ENCODE data around the gene PRSS27.
A peak's percentile ranks its signal among the peaks of the same experiment; 100 is the strongest.
"Not testable (repeated sequence)": the region's sequence is repeated elsewhere in the genome, so short reads cannot be mapped to it uniquely, and the experiment has no call there.

Gene PRSS27

DNA sequence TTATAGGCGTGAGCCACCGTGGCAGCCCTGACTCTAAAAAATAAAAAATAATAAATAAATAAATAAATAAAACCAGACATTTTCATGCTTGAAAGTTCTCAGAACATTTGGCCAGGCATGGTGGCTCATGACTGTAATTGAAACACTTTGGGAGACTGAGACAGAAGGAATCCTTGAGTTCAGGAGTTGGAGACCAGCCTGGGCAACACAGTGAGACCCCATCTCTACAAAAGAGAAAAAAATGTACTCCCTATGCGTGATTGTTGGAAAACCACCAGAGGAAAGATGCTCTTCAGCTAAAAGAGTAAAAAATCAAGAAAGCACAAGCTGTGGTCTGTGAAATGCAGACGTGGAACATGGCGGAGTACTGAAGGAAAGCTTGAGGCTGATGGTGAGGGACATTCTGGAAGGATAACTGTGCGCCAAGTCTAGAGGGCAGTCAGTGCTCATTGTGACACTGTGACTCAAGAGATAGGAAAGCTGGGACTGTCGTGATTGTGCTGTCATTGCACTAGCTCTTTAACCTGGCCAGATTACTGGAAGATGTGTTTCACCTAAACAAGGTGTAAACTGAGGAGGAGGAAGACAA is 4.2 kb upstream of the PRSS27 start:
- no peak for DNase-seq

DNA sequence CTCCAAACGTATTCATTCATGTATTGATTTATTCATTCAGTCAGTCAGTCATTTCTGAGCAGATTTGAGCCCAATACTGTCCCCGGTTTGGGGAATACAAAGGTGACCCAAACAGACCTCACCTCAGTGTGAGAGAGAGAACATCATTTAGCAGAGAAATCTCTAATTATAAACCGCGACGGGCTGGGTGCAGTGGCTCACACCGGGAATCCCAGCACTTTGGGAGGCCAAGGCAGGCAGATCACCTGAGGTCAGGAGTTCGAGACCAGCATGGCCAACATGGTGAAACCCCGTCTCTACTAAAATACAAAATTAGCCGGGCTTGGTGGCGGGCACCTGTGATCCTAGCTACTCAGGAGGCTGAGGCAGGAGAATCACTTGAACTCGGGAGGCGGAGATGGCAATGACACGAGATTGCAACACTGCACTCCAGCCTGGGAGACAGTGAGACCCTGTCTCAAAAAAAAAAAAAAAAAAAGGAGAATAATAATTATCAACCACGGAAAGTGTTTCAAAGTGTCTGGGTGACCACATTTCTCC is 1.7 kb upstream of the PRSS27 start:
- not testable (repeated sequence) for DNase-seq

DNA sequence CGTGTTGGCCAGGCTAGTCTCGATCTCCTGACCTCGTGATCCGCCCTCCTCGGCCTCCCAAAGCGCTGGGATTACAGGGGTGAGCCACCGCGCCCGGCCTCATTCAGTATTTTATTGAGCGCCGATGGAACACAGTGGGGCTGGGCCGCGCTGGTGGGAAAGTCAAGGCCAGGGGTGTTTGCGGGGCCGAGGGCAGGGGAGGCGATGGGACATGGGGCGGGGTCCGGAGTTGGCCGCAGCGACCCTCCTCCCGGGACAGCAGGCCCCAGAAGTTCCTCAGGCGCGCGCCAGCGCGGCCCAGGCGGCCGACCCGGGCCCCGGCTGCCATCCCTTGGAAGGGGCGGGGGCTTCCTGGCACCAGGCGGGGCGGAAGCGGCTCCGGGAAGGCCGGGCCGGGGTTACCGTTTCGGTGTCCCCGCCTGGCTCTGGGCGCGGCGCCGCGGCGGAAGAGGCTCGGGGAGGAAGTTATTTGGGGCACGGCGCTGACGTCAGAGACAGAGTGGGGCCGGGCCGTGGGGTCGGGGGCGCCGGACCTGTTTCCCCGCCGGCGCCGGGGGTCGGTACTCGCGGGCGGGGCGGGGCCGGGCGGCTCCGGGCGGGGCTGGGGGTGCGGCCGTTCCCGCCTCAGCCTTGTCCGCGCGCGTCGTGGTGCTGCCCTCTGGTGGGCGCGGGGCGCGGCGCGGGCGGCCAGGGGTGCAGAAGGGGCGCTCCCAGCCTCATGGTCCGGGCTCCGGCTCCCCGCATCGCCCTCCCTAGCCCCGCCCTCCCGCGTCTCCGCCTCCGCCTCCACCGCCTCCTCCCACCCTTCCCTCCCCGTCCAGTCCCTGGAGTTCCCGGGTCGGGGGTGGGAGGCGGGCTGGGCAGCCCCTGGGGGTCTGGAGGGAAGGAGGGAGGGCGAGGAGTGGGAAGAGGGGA is 952 bp upstream of the PRSS27 start:
- DNase-seq: peak; percentile 83 to 85

DNA sequence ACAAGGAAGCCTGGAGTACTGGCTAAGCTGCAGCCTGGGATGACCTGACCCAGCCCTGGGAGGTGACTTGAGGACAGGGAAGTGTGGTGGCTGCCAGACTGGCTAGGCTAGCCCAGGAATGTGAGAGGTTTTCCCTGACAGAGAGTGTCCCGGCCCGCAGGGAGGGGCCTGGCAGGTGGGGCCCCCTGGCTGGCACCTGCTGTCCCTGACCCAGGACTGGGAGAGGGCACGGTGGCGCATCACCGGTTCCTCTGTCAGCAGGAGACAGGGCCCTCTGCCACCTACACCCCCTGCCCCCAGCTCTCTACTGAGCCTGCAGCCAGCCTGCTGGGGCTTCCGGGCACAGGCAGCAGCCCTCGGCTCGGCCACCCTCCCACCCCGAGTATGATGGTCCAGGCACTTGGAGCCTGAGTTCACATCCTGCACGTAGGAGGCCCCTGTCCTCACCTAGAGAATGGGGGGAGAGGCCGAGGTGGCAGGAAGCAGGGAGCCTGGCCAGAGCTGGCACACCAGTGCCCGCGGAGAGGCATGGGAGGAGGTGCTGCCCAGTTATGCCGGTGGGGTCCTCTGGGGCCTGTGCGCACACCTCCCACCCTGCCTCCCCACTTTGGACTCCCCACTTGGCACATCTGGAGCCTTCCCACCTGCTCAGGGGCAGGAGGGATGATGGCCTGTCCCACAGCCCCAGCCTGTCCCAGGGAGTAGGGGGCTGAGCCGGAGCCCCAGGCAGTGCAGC is 528 bp downstream of the PRSS27 start:
- DNase-seq: no peak

DNA sequence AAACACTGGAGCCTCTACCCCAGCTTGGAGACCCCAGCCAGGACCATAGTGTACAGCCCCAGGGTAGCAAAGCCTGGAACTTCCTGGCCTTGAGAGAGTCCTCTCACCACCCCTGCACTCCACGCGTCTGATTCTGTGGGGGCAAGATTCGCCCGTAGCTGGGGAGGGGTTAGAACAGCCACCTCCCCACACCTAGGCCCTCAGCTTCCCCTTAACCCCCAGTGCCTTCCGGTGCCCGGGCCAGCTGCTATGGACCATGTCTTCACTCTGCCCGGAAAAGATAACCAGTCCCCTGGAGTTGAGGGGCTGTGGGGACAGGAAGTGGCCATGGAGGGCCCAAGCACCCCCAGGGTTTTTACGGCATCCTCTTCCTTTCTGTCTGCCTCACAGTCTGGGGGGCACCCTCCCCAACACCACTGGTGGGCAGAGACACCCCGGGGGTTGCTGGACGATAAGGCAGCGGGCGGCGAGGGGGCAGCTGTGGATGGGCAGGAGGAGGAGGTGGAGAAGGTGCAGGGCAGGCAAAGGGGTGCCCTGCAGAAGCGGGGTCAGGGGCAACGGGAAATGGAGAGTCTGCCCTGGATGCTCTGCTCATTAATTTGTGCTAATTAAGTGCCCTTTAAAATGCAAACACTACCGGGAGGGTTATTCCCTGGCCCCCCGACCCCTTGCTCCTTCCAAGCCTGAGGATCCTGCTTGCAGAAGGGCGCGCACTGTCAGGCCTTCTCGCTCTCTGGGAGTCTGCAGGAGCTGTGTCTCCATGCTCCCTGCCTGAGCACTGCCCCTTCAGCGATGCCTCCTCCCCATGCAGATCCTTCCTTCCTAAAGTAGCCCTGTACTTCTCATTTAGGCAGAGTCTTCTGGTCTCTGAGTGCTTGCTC is 2.4 kb downstream of the PRSS27 start:
- DNase-seq: no peak

DNA sequence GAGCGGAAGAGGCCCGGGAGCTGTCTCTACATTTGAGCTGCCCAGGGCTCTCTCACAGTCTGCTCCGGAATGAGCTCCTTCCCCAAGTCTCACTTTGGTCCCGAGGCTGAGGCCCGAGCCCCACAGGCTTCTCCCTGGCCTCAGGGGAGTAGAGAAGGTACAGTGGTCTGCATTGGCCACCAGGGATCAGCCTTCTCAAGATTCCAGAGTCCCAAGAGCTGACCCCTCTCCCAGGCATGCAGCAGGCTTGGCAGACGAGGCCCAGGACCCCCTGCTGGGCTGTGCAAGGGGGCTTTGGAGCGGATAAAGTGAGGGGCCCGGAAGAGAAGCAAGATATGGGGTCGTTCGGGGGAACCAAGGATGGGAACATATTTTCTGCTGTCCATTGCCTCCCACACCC is 3.1 kb downstream of the PRSS27 start:
- DNase-seq: no peak

DNA sequence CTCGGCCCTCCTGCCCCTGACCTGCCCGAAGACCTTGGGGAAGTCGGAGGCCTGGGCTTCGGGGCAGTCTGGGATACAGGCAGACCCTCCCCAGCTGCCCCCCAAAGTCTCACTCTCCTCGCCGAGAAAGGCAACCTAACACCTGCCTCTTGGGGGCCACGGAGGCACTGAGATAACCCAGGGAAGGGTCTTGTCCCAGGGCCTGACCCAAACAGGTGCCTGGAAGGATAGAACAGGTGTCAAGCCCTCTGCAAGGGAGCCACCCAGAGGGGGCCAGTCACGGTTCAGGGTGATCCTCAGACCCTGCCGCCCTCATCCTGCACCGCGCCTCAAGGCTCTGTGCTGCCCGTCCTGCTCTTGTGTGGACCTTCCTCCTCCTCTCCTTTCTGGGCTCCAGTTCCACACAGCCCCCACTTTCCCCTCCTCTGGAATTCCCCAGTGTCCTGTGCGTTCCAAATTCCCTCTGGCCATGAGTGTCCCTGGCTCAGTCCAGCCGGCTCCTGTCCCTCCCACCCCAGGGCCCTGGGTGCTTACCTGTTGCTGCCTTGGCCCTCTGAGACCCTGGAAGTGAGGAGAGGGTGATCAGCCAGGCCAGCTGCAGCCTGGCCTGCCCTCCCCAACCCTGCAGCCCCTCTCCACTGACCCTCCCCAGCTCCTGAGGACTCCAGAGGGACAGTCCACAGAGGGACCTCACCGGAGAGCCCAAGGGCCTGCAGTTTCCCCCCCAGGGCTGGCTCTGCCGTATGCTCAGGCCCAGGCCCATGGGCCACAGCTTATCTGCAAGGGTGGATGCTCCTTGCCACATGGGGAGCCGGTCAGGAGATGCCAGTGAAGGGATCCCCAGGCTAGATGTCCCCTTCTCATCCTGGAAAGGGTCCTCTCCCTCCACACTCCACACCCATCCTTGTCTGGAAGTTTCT is 3.8 kb downstream of the PRSS27 start:
- DNase-seq: no peak

DNA sequence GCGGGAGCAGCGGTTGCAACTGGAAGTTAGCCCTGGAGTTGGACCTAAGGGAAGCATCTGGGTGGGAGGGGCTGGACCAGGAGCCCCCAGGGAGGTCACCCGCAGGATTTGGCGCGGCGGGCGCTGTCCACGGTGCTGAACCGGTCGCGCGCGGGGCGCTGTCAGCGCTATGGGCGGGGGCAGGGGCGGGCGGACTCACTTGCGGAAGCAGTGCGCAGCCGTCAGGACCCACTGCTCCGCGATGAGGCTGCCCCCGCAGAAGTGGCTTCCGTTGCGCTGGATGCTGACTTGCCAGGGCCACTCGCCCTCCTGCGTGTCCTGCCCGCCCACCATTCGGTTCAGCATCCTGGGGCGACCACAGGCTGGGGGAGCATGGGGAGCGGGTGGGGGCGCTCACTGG is 4.5 kb downstream of the PRSS27 start:
- DNase-seq: peak; percentile 68 to 86

DNA sequence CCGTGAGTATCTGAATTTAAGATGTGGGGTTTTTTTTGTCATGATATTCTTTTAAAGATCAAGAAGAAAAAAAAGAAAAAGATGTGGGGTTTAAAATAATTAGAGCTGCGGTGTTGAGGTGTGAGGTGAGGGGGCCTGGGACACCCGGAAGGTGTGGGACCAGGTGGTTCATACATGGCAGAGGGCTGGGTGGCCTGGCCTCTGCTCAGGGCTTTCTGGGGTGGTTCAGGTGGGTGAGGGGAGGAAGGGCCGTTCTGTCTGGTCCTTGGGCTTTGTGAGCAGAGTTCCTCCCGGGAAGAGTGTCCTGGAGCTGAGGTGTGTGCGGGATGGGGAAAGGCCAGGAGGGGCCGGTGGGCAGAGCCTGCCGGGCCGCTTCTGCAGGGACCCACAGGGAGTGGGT is 5.0 kb downstream of the PRSS27 start:
- DNase-seq: no peak

DNA sequence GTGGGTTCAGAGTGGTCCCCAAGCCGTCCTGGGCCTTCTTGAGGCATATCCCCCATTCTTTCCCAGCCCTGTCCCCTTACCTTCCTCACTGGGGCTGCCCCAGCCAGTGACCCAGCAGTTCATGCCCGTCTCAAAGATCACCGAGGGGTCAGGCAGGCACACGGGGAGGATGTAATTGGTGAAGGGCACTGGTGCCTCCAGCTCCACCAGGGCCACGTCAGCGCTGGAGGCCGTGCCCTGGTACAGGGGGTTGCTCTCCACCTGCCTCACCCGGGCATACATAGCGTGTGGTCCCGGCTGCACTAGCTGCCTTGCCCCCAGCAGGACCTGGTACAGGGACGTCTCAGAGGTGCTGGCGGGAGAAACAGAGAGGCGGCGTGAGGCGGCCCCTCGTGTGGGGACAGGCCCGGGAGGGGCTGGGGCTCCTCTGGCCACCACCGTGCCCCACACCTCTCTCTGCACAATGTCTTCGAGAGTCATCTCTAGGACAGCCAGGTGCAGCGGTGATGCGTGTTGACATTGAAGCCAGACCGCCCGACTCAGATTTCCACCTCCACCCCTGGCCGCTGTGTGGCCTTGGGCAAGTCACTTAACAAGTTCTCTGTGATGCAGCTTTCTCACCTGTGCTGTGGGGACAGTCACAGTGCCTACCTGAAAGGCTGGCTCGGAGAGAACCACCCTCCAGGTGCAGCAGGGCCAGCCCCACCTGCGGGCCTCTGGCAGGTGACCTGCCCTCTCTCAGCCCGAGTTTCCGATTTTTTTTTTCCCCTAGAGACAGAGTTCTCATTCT is 5.8 kb downstream of the PRSS27 start:
- no peak for DNase-seq

DNA sequence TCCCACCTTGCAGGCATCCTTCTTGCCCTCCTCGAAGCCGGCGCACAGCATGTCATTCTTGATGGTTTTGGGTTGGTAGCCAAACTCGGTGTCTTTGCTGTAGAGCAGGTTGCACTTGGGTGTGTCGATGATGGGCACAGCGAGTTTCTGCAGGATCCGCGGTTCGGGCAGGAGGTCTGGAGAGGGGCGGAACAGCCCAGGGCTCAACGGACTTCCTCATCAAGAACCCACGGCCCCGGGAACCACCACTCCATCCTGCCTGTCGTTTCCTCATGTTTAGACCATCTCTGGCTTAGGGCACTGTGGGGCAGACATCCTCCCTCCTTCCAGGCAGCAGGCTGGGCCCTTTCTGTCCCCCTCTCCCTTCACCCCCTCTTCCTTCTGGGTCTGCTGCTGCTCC is 6.5 kb downstream of the PRSS27 start:
- peak in 1 of 2 donors; percentile 22 for DNase-seq

DNA sequence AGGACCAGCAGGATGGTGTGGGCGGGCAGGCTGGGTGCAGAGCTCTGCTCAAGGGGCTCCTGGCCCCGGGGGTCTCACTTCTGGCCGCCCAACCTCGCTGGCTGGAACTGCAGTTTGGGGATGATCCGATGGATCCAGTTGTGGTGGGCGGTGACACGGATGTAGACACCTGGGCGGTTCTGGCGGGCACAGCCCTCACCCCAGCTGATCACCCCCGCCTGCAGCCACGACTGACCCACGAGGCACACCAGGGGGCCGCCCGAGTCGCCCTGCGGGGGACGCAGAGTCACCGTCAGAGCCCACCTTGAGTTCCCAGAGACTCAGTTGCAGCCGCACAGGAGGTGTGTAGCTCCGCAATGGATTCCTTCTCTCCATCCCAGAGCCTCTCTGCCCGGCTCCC is 7.5 kb downstream of the PRSS27 start:
- DNase-seq: no peak

DNA sequence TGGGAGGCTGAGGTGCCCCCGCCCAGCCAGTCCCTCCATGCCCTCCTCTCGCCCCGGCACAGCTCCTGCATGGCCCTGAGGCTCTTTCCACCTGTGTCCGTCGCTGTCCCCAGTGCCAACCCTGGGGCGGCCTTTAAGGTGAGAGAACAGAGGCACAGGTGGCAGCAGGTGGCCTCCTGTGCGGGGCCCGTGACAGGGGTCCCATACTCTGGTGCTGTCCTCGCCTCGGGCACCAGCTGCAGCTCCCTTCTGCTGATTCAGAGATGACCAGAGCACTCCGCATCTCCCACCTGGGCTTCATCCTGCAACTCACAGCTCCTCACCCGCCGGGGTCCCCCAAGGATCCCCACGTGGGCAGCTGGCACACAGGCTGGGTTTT is 8.0 kb downstream of the PRSS27 start:
- DNase-seq: no peak

DNA sequence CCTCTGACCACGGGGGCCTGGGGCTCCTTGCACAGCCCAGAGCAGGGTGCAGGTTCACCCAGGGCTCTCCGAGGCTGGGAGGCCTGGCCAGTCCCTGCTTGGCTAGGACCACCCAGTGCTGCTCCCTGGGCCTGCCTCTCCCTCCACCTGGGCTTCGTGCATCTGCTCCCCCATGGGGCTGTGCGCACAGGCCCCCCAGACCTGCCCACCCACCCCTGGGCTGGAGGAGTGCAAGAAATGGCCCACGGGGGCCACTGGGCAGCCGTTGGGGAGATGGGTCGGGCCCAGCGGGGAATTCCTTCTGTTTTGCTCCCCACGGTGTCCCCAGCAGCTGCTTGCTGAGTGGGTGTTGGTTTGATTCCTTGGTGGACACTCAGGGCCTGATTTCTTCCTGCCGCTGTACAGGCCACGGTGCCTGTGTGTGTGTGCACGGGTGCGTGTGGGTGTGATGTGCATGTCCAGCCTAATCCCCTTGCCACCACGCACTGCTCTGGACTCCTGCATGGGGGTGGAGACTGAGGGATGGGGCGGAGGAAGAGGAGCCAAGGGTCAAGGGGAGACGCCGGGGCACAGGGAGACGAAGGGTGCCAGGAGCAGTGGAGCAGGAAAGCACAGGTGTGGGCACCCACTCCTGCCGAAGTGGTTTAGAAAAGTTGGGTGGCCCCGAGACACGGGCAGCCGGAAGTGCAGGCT is 8.5 kb downstream of the PRSS27 start:
- peak in 1 of 2 donors; percentile 2 for DNase-seq

DNA sequence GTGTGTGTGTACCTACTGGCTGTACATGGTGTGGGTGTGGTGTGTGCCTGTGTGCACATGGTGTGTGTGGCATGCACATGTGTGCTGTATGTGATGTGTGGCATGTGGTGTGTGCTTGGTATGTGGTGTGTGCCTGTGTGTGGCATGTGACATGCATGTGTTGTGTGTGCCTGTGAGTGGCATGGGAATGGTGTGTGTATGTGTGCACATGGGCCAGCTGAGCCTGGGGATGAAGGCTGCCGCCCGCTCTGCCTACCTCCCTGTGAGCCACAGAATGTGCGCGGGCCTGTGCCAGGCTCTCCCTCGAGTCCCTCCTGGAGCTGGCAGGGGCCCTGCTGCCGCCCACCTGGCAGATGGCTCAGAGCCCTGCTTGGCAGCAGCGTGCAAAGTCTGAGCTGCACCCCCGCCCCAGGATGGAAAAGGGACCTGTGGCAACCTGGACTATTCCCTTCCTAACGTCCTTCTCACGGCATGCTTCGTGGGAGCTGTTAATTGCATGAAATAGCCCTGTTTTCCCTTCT is 9.3 kb downstream of the PRSS27 start:
- DNase-seq: no peak

DNA sequence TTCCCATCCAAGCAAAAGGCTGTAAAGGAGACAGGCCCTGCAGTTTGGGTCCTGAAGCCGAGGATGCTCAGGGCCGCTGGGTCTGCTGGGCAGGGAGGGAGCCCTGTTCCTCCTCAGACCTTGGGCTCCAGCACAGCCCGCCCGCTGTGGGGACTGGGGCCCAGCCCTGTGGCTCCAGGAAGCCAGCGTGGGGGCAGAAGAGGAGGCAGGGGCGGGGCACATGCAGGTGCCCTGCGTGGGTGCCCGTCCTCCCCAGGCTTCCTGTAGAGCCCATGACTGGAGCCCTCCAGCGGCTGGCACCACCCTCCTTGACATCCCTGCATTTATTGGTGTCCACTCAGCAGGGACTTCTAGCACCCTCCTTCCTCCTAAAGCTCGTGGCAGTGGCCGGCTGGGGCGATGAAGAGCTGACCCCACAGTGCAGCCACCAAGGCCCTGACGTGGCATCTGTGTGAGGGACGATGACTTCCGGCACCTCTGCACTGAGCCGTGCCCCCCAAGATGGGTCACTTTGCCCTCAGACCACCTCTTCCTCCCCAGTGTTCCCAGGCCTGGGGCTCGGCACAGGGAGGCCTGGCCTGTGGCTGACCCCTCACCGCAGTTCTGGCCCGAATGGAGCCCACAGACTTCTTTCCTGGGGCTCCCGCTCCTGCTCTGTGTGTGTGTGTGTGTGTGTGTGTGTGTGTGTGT is 9.9 kb downstream of the PRSS27 start:
- no peak for DNase-seq

DNA sequence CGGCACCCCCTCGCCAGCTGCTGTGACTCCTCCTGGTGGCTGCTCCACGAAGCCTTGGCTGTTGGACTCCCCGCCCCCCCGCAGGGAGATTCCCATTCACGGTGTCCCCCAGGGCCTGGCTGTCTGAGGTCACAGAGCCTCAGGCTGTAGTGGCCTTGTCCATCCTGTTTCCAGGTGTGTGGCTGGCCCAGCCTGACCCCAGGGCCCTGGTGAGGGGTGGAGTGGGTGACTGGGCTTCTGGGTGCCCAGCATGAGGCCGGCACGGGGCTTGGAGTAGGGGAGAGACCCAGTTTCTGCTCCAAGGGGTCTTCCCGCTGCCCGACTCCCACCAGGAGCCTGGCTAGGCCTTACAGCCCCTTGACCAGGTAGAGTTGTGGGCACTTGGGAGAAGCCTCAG is 10.4 kb downstream of the PRSS27 start:
- no peak for DNase-seq

DNA sequence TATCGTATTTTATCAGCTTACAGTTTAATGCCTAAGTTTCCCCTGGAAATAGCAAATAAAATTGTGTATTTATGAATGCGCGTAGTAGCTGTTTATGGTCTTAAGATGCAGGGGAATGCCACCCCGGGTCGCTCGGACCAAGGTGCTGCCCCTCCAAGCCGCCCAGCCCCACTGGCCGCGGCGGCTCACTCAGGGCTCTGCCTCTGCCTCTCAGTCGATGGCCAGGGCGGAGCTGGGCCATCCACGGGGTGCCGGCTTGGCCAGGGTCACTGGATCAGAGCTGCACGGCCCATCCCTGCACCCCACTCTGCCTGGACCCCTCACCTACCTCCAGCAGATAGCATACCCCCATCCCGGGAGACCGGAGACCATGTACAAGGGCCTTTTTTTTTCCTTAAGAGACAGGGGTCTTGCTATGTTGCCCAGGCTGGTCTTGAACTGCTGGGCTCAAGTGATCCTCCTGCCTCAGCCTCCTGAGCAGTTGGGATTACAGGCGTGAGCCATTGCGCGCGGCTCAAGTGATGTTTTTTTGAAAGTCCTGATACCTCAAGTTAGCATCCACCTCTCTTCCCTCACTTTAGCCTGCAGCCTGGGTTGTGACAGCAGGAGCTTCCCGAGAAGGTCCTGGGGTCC is 11.0 kb downstream of the PRSS27 start:
- no peak for DNase-seq
